DMS153 treated with DMSO at 0.1 percent for 48 hours (cell line): ENCODE data around the gene IGSF1.
A peak's percentile ranks its signal among the peaks of the same experiment; 100 is the strongest.
"Not testable (repeated sequence)": the region's sequence is repeated elsewhere in the genome, so short reads cannot be mapped to it uniquely, and the experiment has no call there.

Source experiments
- DNase-seq: peaks from one replicate; lab custom pipeline; 2025; ENCODE audit not compliant: unreplicated experiment; lab: John Stamatoyannopoulos, UW

Gene IGSF1

GRCh38 chrX:131273011-131273410 lies 16.1 kb downstream of the IGSF1 start:
- no peak for DNase-seq

GRCh38 chrX:131271826-131272225 lies 17.3 kb downstream of the IGSF1 start:
- DNase-seq: no peak

DNA sequence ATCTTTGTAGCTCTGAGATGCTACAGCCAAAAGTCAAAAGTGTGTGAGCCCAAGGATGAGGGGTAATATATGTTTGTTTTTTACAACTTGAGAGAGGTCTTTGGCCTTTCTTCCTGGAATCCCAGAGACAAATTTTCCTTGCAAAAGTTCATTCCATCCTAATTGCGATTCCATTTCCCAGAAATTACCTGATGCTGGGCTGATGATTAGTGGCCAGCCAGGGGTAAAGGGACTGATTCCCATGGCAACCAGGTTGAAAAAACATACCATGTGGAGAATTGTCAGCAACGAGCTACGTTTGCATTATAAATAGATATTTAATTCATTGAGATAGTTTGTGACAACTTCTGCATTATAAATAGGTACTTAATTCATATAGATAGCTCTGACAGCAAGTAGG lies 17.8 kb downstream of the IGSF1 start:
- no peak for DNase-seq

DNA sequence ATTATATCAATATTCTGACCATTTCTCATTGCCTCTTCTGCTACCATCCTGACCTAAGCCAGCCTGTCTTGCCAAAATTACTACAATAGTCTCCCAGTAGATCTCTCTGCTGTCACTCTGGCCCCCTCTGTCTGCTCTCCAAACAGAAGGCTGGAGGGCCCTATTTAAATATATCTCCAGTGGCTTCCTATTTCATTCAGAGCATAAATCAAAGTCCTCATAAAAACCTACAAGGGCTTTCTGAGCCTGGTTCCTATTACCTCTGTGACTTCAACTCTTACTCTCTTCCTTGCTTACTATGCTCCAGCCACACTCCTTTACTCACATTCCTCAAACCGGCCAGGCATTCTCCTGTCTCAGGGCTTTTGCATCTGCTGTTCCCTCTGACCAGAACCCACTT lies 19.0 kb downstream of the IGSF1 start:
- DNase-seq: no peak

DNA sequence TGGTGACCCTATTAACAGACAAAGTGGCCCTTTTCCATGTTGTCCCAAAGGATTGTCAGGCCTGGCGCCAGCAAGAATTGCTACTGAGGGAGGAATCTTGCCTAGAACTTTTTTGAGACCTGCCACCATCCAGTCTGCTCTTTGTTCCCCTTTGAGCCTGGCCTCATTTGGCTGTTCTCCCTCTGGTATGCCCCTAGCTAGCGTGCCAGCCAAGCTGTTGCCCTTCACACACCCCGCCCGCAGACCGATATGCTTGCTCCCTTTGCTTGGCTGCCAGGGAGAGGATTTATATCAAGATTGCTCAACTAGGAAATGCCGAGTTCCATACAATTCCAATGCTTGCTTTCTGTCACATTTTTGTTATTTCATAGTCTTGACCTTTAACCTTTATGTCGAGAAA lies 24.4 kb downstream of the IGSF1 start:
- DNase-seq: no peak

DNA sequence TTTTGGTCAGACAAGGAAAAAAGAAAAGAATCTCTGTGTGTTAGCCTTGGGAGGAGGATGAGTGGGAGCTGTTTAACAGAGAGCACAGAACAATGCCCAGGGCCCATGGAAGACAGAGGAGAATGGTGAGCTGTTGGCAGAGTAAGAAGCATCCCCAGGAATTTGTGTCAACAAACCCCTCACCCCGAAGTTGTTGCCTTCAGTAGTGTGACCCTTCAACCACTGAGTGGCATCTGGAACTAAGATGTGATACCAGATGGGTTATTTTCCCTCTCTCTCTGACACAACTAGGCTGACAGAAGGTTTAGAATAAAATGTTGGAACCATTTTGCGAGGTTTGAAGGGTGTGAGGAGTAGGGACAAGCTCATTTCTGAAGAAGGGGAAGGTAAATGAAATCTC lies 25.1 kb downstream of the IGSF1 start:
- DNase-seq: no peak

DNA sequence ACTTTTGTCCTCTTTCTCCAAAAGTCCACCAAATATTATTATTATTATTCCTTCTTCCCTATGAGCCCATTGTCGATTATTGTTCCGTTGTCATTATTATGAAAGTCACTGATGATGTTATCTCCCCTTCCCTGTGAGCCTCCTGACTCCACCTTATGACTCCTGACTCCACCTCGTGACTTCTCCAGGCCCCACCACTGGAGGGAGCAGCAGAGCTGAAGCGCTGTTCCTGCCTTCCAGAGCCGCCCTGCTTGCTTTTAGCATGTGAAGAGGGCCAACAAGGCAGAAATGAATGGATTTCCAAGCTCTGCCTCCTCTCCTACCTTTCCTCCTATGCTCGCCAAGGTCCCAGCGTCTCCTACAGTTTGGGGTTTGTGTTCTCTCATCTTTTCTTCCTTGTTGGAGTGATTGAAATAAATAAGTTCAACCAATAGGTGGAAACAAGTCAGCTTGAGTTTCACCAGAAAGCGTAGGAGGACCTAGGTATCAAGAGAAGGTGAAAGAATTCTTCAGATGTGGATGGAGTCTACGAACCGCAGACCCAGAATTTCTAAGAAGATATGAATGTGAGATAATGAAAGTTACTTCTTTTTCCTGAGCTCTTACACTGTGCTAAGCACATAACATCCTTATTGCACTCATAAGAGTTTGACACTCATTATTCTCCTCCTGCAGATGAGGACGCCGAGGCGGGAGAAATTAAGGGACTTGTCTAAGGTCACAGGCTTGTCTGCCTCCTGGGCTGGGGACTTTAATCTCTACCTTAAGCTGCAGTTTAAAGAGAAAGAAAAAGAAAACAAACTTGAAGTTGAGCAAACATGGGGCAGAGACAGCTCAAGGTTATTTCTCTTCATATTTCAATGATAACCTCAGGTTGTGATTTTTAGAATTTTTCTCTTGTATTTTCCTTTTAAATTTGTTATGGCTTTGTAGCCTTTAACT lies 26.1 kb downstream of the IGSF1 start:
- peak; percentile 8 for DNase-seq

DNA sequence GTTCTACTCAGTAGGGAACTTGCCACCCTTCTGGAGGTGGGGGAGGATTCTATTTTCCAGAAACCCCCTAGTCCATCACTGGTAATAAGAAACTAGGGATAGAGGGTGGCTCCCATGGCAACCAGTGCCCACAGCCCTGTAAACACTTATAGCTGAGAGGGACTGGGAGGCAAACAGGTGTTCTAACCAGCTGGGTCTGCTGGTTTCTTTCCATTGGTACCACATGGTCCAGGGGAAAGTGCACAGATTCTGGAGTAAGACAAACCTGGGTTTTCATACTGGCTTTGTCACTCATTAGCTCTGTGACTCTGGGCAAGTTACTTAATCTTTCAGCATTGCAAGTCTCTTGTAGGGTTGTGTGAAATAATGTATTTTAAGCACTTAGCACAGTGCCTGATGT lies 26.9 kb downstream of the IGSF1 start:
- DNase-seq: no peak

GRCh38 chrX:131257367-131257766 lies 31.7 kb downstream of the IGSF1 start:
- DNase-seq: no peak

- not testable (repeated sequence) for DNase-seq
These were observed 37.9 kb downstream of the IGSF1 start for GRCh38 chrX:131250984-131251738.

DNA sequence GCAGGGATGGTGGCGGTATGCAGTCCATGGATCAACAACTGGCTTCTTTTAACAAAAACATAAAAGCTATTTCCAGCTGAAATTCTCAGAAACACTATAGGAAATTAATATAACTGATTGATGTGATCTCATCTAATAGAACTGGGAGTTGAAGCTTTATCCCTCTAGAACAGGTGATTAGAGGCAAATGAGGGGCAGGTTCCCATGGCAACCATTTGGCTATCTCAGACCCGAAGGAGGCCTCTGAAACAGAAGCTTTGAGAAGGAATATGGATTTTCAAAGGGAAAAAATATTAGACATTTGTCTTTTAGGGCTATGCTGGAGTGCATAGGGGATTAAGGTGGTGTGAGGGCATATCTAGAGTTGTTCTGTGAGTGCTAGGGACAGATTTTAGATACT lies 50.0 kb downstream of the IGSF1 start:
- DNase-seq: no peak

DNA sequence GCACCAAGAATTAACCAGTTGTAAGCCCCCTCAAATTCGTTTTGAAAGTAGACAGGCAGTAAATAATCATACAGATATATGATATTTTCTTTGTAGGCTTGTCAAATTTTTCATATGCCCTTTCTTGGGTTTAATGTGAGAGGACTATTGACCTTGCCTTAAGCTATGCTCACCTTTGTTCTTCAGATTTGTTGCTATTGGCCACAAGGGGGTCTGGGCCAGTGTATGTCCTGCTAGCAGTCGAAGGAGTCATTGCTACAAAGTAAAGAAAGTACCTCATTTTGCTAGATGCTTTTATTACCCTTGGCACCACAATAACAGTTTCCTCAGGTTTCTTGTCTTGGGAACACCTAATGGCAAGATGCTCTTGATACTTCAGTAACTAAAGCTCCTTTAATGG lies 51.7 kb downstream of the IGSF1 start:
- no peak for DNase-seq

DNA sequence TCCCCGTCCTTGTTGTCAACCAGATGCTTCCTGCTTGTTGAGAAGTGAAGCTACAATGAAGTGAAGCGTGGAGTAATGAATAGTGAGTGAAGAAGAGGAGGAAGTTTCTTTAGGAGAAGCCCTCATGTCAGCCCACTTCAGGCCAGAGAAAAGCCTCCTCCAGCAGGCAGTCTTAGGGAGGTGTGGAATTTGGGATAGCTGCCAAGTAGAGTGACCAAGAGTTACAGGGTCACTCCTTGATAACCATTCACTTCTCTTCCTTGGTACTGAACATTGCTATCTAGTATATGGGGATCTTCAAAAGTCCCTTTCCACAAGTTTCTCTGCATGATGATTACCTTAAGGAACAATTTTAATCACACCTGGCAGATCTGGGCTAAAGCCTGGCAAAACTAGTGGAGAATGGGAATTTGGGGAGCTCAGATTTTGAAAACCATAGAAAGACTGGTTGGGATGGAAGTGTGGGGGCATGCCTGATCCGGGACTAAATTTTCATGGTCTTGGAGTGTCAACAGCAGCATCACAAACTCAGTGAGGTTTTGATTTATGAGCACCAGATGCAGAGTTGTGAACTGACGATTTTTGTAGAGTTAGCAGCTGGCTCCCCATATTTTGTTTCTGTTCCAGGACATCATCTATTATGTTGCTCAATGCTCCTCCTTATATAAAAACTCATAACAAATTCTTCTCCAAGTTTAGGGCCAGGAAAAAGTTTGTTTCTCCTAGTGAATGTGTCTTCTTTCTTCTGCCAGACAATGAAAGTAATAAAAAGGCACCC lies 53.1 kb downstream of the IGSF1 start:
- DNase-seq: no peak

- no peak for DNase-seq
These were observed 61.5 kb downstream of the IGSF1 start for GRCh38 chrX:131227608-131228007.

- DNase-seq: no peak
These were observed 62.5 kb downstream of the IGSF1 start for GRCh38 chrX:131226591-131226990.

- DNase-seq: no peak
These were observed 64.0 kb downstream of the IGSF1 start for GRCh38 chrX:131225078-131225477.
